NT2/D1 (cell line): Measurements from ENCODE around the gene MAD1L1.

Experiments used
- SUZ12 ChIP-seq: IDR thresholded peaks from 2 replicates; pipeline ENCODE4 v1.6.1; 2011; ENCODE audit not compliant: insufficient read length, insufficient read depth; ENCODE audit errors: extremely low read depth
- ZNF274 ChIP-seq: IDR thresholded peaks from 2 replicates; pipeline ENCODE4 v1.6.1; 2011; ENCODE audit warnings: mild to moderate bottlenecking, low read depth, low read length

GRCh38 chr7:2156756-2157472 is 75.8 kb downstream of the MAD1L1 start:
- TF ChIP-seq SUZ12 (no peak), ZNF274 (no peak)
